H9 (cell line): ENCODE measurements around the gene SATB1. TPM values are rescaled to one million over a fixed set of nuclear protein-coding genes. Genes with fewer than 3 reads are reported as not detected.
A peak's percentile ranks its signal among the peaks of the same experiment; 100 is the strongest.
"Not testable (repeated sequence)": the region's sequence is repeated elsewhere in the genome, so short reads cannot be mapped to it uniquely, and the experiment has no call there.

Experiments used
- DNase-seq: peaks from one replicate; pipeline ENCODE4 v3.0.0-alpha.2; 2017
- H2AFZ ChIP-seq: one replicate; pipeline ENCODE4 v1.6.1; 2013; ENCODE audit warnings: mild to moderate bottlenecking, low read length, control low read depth, moderate library complexity
- H2AK5ac ChIP-seq: 2 replicates; pipeline ENCODE4 v1.6.1; 2013; ENCODE audit warnings: low read length, control low read depth, mixed read lengths; ENCODE audit not compliant: insufficient read length
- H2BK120ac ChIP-seq: one replicate; pipeline ENCODE4 v1.6.1; 2013; ENCODE audit warnings: low read depth, mild to moderate bottlenecking, low read length, control low read depth, inconsistent platforms; ENCODE audit not compliant: poor library complexity, severe bottlenecking
- H2BK12ac ChIP-seq: 2 replicates; pipeline ENCODE4 v1.6.1; 2013; ENCODE audit warnings: low read length, control low read depth, mixed read lengths, low read depth; ENCODE audit not compliant: insufficient read length
- H2BK15ac ChIP-seq: 2 replicates; pipeline ENCODE4 v1.6.1; 2013; ENCODE audit warnings: low read depth, low read length, control low read depth
- H2BK20ac ChIP-seq: one replicate; pipeline ENCODE4 v1.6.1; 2013; ENCODE audit warnings: low read depth, mild to moderate bottlenecking, low read length, control low read depth, inconsistent platforms; ENCODE audit not compliant: poor library complexity, severe bottlenecking
- H2BK5ac ChIP-seq: 2 replicates; pipeline ENCODE4 v1.6.1; 2013; ENCODE audit warnings: low read length, control low read depth, mixed read lengths; ENCODE audit not compliant: insufficient read length
- H3K14ac ChIP-seq: 2 replicates; pipeline ENCODE4 v1.6.1; 2013; ENCODE audit warnings: low read length, control low read depth; ENCODE audit not compliant: insufficient read depth
- H3K18ac ChIP-seq: 2 replicates; pipeline ENCODE4 v1.6.1; 2013; ENCODE audit warnings: low read depth, mild to moderate bottlenecking, mixed read lengths, low read length, control low read depth; ENCODE audit not compliant: insufficient read length
- H3K23ac ChIP-seq: 2 replicates; pipeline ENCODE4 v1.6.1; 2013; ENCODE audit warnings: low read length, control low read depth, mixed read lengths, low read depth; ENCODE audit not compliant: insufficient read length
- H3K23me2 ChIP-seq: 2 replicates; pipeline ENCODE4 v1.6.1; 2013; ENCODE audit warnings: low read depth, mild to moderate bottlenecking, mixed read lengths, low read length, control low read depth; ENCODE audit not compliant: insufficient read length, poor library complexity, severe bottlenecking
- H3K27ac ChIP-seq: 2 replicates; pipeline ENCODE4 v1.5.1; 2013; ENCODE audit warnings: low read length, control low read depth, mixed read lengths, low read depth; ENCODE audit not compliant: insufficient read length
- H3K27me3 ChIP-seq: 2 replicates; pipeline ENCODE4 v1.6.1; 2013; ENCODE audit warnings: low read length, control low read depth, inconsistent platforms; ENCODE audit not compliant: insufficient read depth
- H3K4ac ChIP-seq: 2 replicates; pipeline ENCODE4 v1.6.1; 2013; ENCODE audit warnings: low read depth, mild to moderate bottlenecking, control low read depth, inconsistent platforms, low read length, moderate library complexity
- H3K4me1 ChIP-seq: 2 replicates; pipeline ENCODE4 v1.6.1; 2013; ENCODE audit warnings: low read length, control low read depth, inconsistent platforms; ENCODE audit not compliant: insufficient read depth
- H3K4me2 ChIP-seq: 2 replicates; pipeline ENCODE4 v1.6.1; 2013; ENCODE audit warnings: low read length, control low read depth, mixed read lengths; ENCODE audit not compliant: insufficient read length, insufficient read depth
- H3K56ac ChIP-seq: 2 replicates; pipeline ENCODE4 v1.6.1; 2013; ENCODE audit warnings: low read depth, mild to moderate bottlenecking, mixed read lengths, low read length, control low read depth; ENCODE audit not compliant: insufficient read length
- H3K79me1 ChIP-seq: 2 replicates; pipeline ENCODE4 v1.6.1; 2013; ENCODE audit warnings: low read depth, mild to moderate bottlenecking, moderate library complexity, low read length, control low read depth, inconsistent platforms; ENCODE audit not compliant: insufficient read depth, poor library complexity, severe bottlenecking
- H3K79me2 ChIP-seq: 2 replicates; pipeline ENCODE4 v1.6.1; 2013; ENCODE audit warnings: low read length, control low read depth, inconsistent platforms; ENCODE audit not compliant: insufficient read depth
- H3K9ac ChIP-seq: 2 replicates; pipeline ENCODE4 v1.6.1; 2013; ENCODE audit warnings: low read length, control low read depth, mixed read lengths; ENCODE audit not compliant: insufficient read length; ENCODE audit errors: extremely low read depth
- H3K9me3 ChIP-seq: one replicate; pipeline ENCODE4 v1.6.1; 2013; ENCODE audit warnings: low read depth, low read length, inconsistent platforms; ENCODE audit not compliant: control insufficient read depth
- H3T11ph ChIP-seq: one replicate; pipeline ENCODE4 v1.6.1; 2013; ENCODE audit warnings: mild to moderate bottlenecking, low read length, control low read depth, inconsistent platforms
- H4K20me1 ChIP-seq: one replicate; pipeline ENCODE4 v1.6.1; 2013; ENCODE audit not compliant: control insufficient read depth, insufficient read length, insufficient read depth
- H4K5ac ChIP-seq: 2 replicates; pipeline ENCODE4 v1.6.1; 2013; ENCODE audit warnings: low read depth, mild to moderate bottlenecking, mixed read lengths, low read length, control low read depth; ENCODE audit not compliant: insufficient read length
- H4K8ac ChIP-seq: replicated peaks from 2 replicates; pipeline ENCODE4 v1.6.1; 2013; ENCODE audit warnings: low read length, control low read depth, mixed read lengths, low read depth; ENCODE audit not compliant: insufficient read length
- H4K91ac ChIP-seq: 2 replicates; pipeline ENCODE4 v1.6.1; 2013; ENCODE audit warnings: low read depth, mild to moderate bottlenecking, moderate library complexity, mixed read lengths, low read length, control low read depth; ENCODE audit not compliant: insufficient read length
- H3K27ac Mint-ChIP-seq, 3 experiments: 2 replicates in 2 of 3; 3 replicates in 1 of 3; pipeline ENCODE4 v1.8.0; 2020 to 2021; ENCODE audit warnings: mixed read lengths in 3 of 3, mild to moderate bottlenecking in 1 of 3, moderate library complexity in 1 of 3
- H3K27me3 Mint-ChIP-seq: 2 replicates; pipeline ENCODE4 v1.8.0; 2021; ENCODE audit warnings: low read depth, mild to moderate bottlenecking, moderate library complexity, mixed read lengths
- H3K36me3 Mint-ChIP-seq, 3 experiments: 2 replicates in 2 of 3; 3 replicates in 1 of 3; pipeline ENCODE4 v1.8.0; 2020 to 2021; ENCODE audit warnings: low read depth in 3 of 3, mixed read lengths in 3 of 3; ENCODE audit not compliant: insufficient read depth in 1 of 3
- H3K4me1 Mint-ChIP-seq, 2 experiments: 2 replicates each; pipeline ENCODE4 v1.8.0; 2020; ENCODE audit warnings: mixed read lengths in 2 of 2
- H3K4me3 Mint-ChIP-seq, 2 experiments: 2 replicates in 1 of 2; 3 replicates in 1 of 2; pipeline ENCODE4 v1.8.0; 2020 to 2021; ENCODE audit warnings: mild to moderate bottlenecking in 2 of 2, mixed read lengths in 2 of 2, moderate library complexity in 1 of 2
- H3K9me3 Mint-ChIP-seq, 2 experiments: 2 replicates in 1 of 2; 3 replicates in 1 of 2; pipeline ENCODE4 v1.8.0; 2020; ENCODE audit warnings: mild to moderate bottlenecking in 2 of 2, mixed read lengths in 2 of 2, moderate library complexity in 1 of 2
- WGBS: extraction: QIAGEN DNeasy Blood & Tissue Kit; methylation state at CpG from one replicate; pipeline ENCODE4 v1.1.7; 2013; ENCODE audit warnings: missing lambda C conversion rate, low lambda C conversion rate, mixed read lengths; ENCODE audit not compliant: insufficient read length; ENCODE audit errors: extremely low coverage; 5-methylcytosine and 5-hydroxymethylcytosine counted together
- total RNA-seq: library from RNA; stranded (reverse); gene quantifications from 2 replicates; pipeline ENCODE4 v1.2.1, GENCODE V29; 2021
- TF ChIP-seq, protein P1 (sequence below): fragments of 200-600 bp; sonication (generic); conservative IDR thresholded peaks from 3 replicates; pipeline ENCODE4 v1.8.0; 2021; ENCODE audit warnings: antibody characterized with exemption, mild to moderate bottlenecking

The SATB1 gene
- total RNA-seq, 1 experiment from 2014 or later: 30.7 TPM

DNA sequence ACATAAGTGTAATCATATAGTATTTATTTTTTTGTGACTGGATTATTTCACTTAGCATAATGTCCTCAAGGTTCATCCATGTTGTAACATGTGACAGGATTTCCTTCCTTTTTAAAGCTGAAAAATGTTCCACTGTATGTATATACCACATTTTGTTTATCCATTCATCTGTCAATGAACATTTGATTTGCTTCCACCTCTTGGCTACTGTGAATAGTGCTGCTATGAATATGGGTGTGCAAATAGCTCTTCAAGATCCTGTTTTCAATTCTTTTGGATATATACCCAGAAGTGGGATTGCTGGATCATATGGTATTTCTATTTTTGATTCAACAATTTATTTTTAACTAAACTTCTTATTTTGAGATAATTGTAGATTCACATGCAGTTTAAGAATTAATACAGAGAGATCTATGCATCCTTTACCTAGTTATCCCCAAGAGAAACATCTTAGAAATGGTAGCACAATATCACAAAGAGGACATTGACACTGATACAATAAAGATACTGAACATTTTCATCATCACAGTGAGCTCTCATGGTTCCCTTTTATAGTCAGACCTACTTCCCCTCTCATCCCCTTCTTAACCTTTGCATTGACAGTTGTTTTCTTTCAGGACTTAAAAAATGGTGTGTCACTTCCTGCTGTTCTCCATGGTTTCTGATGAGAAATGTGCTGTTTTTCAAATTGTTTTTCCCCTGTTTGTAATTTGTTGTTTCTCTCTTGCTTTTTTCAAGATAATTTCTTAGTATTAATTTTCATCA is 90.1 kb downstream of the SATB1 start:
- Histone ChIP-seq H2BK12ac (no peak overlapping the region), H2AK5ac (no peak overlapping the region), H3T11ph (no peak overlapping the region), H4K20me1 (no peaks in the 10 kb centered on the region), H3K23ac (no peak overlapping the region), H3K56ac (no peak overlapping the region), H3K14ac (no peak overlapping the region), H2AFZ (no peak overlapping the region), H4K5ac (no peak overlapping the region), H3K23me2 (no peaks in the 10 kb centered on the region), H2BK20ac (no peak overlapping the region), H3K9me3 (no peaks in the 10 kb centered on the region), H2BK5ac (no peak overlapping the region), H3K27me3 (no peaks in the 10 kb centered on the region), H3K79me1 (no peaks in the 10 kb centered on the region), H3K4ac (no peak overlapping the region), H4K8ac (no peak overlapping the region), H3K4me1 (no peaks in the 10 kb centered on the region; the same call in 1 of the 2 replicates), H3K18ac (no peak overlapping the region), H3K79me2 (no peaks in the 10 kb centered on the region), H3K27ac (no peak overlapping the region), H2BK15ac (no peak overlapping the region), H3K9ac (no peak overlapping the region), H3K4me2 (no peak overlapping the region), H4K91ac (no peak overlapping the region), H2BK120ac (no peak overlapping the region)
- H3K27ac Mint-ChIP-seq: no peak overlapping the region
- DNase-seq: no peak
- H3K4me1 Mint-ChIP-seq: peaks cover 25 to 27% of the 10 kb centered on the region in 2 experiments
- H3K27me3 Mint-ChIP-seq: no peaks in the 10 kb centered on the region
- peaks cover 0 to 12% (median 6%) of the 10 kb centered on the region in 3 experiments; a peak in 4 of 7 replicates for H3K36me3 Mint-ChIP-seq
- TF ChIP-seq, protein P1, sequence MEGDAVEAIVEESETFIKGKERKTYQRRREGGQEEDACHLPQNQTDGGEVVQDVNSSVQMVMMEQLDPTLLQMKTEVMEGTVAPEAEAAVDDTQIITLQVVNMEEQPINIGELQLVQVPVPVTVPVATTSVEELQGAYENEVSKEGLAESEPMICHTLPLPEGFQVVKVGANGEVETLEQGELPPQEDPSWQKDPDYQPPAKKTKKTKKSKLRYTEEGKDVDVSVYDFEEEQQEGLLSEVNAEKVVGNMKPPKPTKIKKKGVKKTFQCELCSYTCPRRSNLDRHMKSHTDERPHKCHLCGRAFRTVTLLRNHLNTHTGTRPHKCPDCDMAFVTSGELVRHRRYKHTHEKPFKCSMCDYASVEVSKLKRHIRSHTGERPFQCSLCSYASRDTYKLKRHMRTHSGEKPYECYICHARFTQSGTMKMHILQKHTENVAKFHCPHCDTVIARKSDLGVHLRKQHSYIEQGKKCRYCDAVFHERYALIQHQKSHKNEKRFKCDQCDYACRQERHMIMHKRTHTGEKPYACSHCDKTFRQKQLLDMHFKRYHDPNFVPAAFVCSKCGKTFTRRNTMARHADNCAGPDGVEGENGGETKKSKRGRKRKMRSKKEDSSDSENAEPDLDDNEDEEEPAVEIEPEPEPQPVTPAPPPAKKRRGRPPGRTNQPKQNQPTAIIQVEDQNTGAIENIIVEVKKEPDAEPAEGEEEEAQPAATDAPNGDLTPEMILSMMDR: no peak
- no peak overlapping the region for H3K4me3 Mint-ChIP-seq
- peaks cover 0 to under 1% of the 10 kb centered on the region in 2 experiments; a peak in 2 of 5 replicates for H3K9me3 Mint-ChIP-seq

DNA sequence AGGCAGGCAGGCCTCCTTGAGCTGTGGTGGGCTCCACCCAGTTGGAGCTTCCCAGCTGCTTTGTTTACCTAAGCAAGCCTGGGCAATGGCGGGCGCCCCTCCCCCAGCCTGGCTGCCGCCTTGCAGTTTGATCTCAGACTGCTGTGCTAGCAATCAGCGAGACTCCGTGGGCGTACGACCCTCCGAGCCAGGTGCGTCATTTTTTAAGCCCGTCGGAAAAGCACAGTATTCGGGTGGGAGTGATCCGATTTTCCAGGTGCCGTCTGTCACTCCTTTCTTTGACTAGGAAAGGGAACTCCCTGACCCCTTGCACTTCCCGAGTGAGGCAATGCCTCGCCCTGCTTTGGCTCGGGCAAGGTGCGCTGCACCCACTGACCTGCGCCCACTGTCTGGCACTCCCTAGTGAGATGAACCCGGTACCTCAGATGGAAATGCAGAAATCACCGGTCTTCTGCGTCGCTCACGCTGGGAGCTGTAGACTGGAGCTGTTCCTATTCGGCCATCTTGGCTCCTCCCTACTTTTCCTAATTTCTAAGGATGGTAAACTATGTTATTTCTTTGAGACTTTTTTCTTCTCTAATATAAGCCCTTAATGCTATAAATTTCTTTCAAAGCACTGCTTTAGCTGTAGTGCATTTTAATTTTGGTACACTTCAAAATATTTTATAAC is 94.2 kb downstream of the SATB1 start:
- H3K23ac ChIP-seq, DNase-seq, H3K14ac ChIP-seq, H4K91ac ChIP-seq, H2AFZ ChIP-seq, H2BK15ac ChIP-seq, H3K27ac ChIP-seq, H2BK120ac ChIP-seq, H3K56ac ChIP-seq, H4K8ac ChIP-seq, H4K5ac ChIP-seq, H4K20me1 ChIP-seq, H2BK5ac ChIP-seq, H3K27me3 Mint-ChIP-seq, H3K4me1 ChIP-seq, H3K9me3 ChIP-seq, H3K4me2 ChIP-seq, H3T11ph ChIP-seq, H3K23me2 ChIP-seq, H3K4ac ChIP-seq, H3K79me1 ChIP-seq, H3K79me2 ChIP-seq, H3K18ac ChIP-seq, H2AK5ac ChIP-seq, H3K27me3 ChIP-seq, H2BK12ac ChIP-seq, H2BK20ac ChIP-seq, H3K9ac ChIP-seq: not testable (repeated sequence)
- no CpG with 5 or more reads among the region's 25 CpGs for WGBS
- Mint-ChIP-seq H3K4me3 (peak overlapping the region; percentile 16 to 56), H3K27ac (peak overlapping the region; percentile 88 to 92 (median 88); a peak in 6 of 7 replicates), H3K9me3 (peaks cover 10 to 14% of the 10 kb centered on the region in 2 experiments), H3K4me1 (peaks cover 13 to 18% of the 10 kb centered on the region in 2 experiments), H3K36me3 (peaks cover 4 to 25% (median 17%) of the 10 kb centered on the region in 3 experiments; a peak in 6 of 7 replicates)
